ENCODE measurements around the gene RETN.

The RETN gene

DNA sequence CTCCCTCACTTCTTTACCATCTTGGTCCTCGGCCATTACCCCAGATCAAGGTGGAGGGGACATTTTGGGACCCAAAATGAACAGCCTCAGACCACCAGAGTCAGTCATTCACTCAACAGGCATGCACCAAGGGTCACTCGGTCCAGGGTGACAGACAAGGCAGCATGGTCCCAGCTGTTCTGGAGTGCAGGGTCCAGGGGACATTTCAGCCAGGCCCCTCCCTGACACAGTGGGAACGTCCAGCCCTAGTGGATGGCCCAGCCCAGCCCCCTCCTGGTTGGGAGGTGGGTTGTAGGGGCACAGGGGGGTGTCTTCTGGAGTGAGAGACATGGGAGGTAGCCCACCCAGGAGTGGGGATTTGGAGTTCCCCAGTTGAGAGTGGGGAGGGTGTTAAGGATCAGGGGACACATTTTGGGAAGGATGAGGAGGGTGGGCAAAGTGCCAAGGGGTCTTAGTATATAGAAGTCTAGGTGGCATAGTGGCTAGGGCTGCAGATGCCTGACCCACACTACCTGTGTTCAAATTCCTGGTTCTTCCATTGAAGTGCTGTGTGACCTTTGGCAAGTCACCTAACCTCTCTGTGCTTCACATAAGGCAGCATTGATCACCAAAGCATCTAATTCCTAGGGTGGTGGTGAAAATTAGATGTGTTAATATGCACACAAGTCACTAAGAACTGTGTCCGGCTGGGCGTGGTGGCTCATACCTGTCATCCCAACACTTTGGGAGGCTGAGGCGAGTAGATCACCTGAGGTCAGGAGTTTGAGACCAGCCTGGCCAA lies 35.6 kb downstream of the RETN start:
- Histone ChIP-seq H3K9me3 (replicated peaks; ENCODE audit: insufficient read depth, low read length) (no peaks in the 10 kb centered on the region), H3K4me2 (ENCODE audit: low read depth, low read length) (no peak overlapping the region), H3K27ac (ENCODE audit: low read length) (no peak overlapping the region), H2AFZ (ENCODE audit: low read length) (no peak overlapping the region), H3K9ac (ENCODE audit: low read length) (no peak overlapping the region), H3K27me3 (replicated peaks; ENCODE audit: insufficient read depth, low read length) (peaks cover 84% of the 10 kb centered on the region), H3F3A (ENCODE audit: insufficient read depth, low read length) (no peaks in the 10 kb centered on the region), H3K9me2 (replicated peaks; ENCODE audit: insufficient read depth, low read length) (no peaks in the 10 kb centered on the region), H4K20me1 (ENCODE audit: insufficient read depth, low read length) (no peaks in the 10 kb centered on the region), H3K4me3 (ENCODE audit: low read length) (no peak overlapping the region), H3K79me2 (ENCODE audit: low read length) (no peaks in the 10 kb centered on the region), H3K4me1 (ENCODE audit: low read length) (no peaks in the 10 kb centered on the region), H3K36me3 (replicated peaks; ENCODE audit: insufficient read depth, low read length) (no peaks in the 10 kb centered on the region)
- TF ChIP-seq, protein P1, sequence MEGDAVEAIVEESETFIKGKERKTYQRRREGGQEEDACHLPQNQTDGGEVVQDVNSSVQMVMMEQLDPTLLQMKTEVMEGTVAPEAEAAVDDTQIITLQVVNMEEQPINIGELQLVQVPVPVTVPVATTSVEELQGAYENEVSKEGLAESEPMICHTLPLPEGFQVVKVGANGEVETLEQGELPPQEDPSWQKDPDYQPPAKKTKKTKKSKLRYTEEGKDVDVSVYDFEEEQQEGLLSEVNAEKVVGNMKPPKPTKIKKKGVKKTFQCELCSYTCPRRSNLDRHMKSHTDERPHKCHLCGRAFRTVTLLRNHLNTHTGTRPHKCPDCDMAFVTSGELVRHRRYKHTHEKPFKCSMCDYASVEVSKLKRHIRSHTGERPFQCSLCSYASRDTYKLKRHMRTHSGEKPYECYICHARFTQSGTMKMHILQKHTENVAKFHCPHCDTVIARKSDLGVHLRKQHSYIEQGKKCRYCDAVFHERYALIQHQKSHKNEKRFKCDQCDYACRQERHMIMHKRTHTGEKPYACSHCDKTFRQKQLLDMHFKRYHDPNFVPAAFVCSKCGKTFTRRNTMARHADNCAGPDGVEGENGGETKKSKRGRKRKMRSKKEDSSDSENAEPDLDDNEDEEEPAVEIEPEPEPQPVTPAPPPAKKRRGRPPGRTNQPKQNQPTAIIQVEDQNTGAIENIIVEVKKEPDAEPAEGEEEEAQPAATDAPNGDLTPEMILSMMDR (IDR thresholded peaks at IDR 0.05; ENCODE audit: low read length) = no peak
- TF ChIP-seq EZH2 (optimal IDR thresholded peaks at IDR 0.05; ENCODE audit: low read depth, low read length) = no peak
- TF ChIP-seq EZH2phosphoT487 (IDR thresholded peaks at IDR 0.05; ENCODE audit: low read length) = no peak
- DNase-seq = no peak

DNA sequence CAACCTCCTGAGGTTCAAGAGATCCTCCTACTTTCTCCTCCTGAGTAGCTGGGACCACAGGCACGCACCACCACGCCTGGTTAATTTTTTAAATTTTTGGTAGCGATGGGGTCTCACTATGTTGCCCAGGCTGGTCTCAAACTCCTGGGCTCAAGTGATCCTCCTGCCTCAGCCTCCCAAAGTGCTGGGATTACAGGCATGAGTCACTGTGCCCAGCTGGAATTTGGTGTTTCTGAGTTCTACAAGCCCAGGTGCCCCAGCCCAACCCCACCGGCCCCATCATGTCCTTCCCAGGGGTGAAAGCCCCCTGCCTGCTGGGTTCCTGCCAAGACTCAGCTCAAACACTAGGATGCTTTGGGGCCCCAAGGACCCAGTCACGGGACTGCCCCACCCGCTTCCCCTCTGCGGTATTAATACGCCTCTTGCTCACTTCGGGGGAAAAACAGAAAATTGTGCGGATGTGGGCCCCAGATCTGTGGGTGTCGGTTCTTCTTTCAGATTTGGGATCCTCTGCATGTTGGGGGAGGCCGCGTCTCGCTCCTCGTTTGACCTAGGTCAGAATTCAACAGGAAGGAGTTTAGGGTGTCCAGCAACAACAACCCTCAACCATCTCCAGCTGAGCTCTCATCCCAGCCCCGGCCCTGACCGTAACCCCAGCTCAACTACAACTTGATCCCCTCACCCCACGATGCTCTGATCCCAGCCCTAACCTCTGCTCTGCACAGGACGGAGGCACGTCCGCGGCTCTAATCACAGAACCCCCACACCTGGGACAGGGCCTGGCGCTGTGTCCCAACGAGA lies 36.7 kb downstream of the RETN start:
- Histone ChIP-seq H3K27me3 (replicated peaks; ENCODE audit: insufficient read depth, low read length) (peaks cover 85% of the 10 kb centered on the region), H3K9ac (ENCODE audit: low read length) (no peak overlapping the region), H3K36me3 (replicated peaks; ENCODE audit: insufficient read depth, low read length) (no peaks in the 10 kb centered on the region), H2AFZ (ENCODE audit: low read length) (no peak overlapping the region), H3K9me2 (replicated peaks; ENCODE audit: insufficient read depth, low read length) (no peaks in the 10 kb centered on the region), H3F3A (ENCODE audit: insufficient read depth, low read length) (no peaks in the 10 kb centered on the region), H3K27ac (ENCODE audit: low read length) (no peak overlapping the region), H4K20me1 (ENCODE audit: insufficient read depth, low read length) (no peaks in the 10 kb centered on the region), H3K4me3 (ENCODE audit: low read length) (no peak overlapping the region), H3K4me2 (ENCODE audit: low read depth, low read length) (no peak overlapping the region; the same call in 1 of the 2 replicates), H3K79me2 (ENCODE audit: low read length) (no peaks in the 10 kb centered on the region), H3K9me3 (replicated peaks; ENCODE audit: insufficient read depth, low read length) (no peaks in the 10 kb centered on the region), H3K4me1 (ENCODE audit: low read length) (no peaks in the 10 kb centered on the region)
- TF ChIP-seq EZH2 (optimal IDR thresholded peaks at IDR 0.05; ENCODE audit: low read depth, low read length) = no peak
- TF ChIP-seq EZH2phosphoT487 (IDR thresholded peaks at IDR 0.05; ENCODE audit: low read length) = no peak
- TF ChIP-seq, protein P1 (IDR thresholded peaks at IDR 0.05; ENCODE audit: low read length) = no peak
- DNase-seq = no peak

DNA sequence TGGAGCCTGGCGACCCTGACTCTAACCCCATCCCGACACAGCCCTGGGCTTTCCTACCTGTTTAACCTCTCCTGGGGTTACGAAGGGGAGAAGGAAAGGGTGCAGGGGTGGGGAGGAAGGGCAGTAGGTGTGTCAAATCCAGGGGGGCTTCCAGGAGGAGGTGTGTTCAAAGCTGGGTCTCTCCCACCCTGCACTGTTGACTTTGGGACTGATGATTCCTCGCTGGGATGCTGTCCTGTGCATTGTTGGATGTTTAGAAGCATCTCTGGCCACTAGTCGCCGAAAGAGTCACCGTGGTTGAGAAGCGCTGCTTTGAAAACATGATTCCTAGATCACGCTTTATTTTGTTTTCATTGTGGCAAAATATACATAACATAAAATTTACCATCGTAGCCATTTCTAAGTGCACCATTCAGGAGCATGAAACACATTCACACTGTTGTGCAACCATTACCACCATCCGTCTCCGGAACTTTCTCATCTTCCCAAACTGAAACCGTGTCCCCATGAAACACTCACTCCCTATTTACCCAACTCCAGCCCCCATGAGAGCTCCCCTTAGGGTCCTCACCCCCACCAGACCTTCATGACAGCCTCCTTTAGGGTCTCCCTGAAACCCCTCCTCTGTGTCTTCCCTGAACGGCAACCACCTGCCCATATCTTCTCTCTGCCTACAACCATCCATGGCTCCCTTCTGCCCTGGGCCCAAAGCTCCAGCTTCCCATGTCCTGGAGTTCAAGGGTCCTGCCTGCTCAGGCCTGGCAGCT lies 37.5 kb downstream of the RETN start:
- TF ChIP-seq EZH2phosphoT487 (IDR thresholded peaks at IDR 0.05; ENCODE audit: low read length) (no peak), EZH2 (optimal IDR thresholded peaks at IDR 0.05; ENCODE audit: low read depth, low read length) (no peak)
- TF ChIP-seq, protein P1 (IDR thresholded peaks at IDR 0.05; ENCODE audit: low read length) = no peak
- Histone ChIP-seq H3K27ac (ENCODE audit: low read length) (no peak overlapping the region), H2AFZ (ENCODE audit: low read length) (no peak overlapping the region), H3K4me3 (ENCODE audit: low read length) (no peak overlapping the region), H3F3A (ENCODE audit: insufficient read depth, low read length) (no peaks in the 10 kb centered on the region), H3K9ac (ENCODE audit: low read length) (no peak overlapping the region), H4K20me1 (ENCODE audit: insufficient read depth, low read length) (no peaks in the 10 kb centered on the region), H3K9me3 (replicated peaks; ENCODE audit: insufficient read depth, low read length) (no peaks in the 10 kb centered on the region), H3K36me3 (replicated peaks; ENCODE audit: insufficient read depth, low read length) (no peaks in the 10 kb centered on the region), H3K4me2 (ENCODE audit: low read depth, low read length) (no peak overlapping the region), H3K9me2 (replicated peaks; ENCODE audit: insufficient read depth, low read length) (no peaks in the 10 kb centered on the region), H3K4me1 (ENCODE audit: low read length) (no peaks in the 10 kb centered on the region), H3K27me3 (replicated peaks; ENCODE audit: insufficient read depth, low read length) (peaks cover 89% of the 10 kb centered on the region), H3K79me2 (ENCODE audit: low read length) (no peaks in the 10 kb centered on the region)
- DNase-seq = no peak

Measured in MM.1S (cell line).